Activated CD4-positive, alpha-beta memory T cell treated with anti-CD3 and anti-CD28 coated beads, Interleukin-2, amount 10 ng/mL, durations not matched to agents 7 days and 5 days (primary cell): ENCODE measurements around the gene H2AZ2. TPM values are rescaled to one million over a fixed set of nuclear protein-coding genes. Genes with fewer than 3 reads are reported as not detected.
"Not testable (repeated sequence)": the region's sequence is repeated elsewhere in the genome, so short reads cannot be mapped to it uniquely, and the experiment has no call there.

Source experiments
- CTCF ChIA-PET: fragments of 350-600 bp; sonication (Branson Sonifier 250); formaldehyde crosslinking; loops from one replicate; lab custom pipeline; 2021; ENCODE audit warnings: antibody characterized with exemption, inconsistent platforms; lab: Charles Lee
- POLR2A ChIA-PET: fragments of 350-600 bp; sonication (Branson Sonifier 250); formaldehyde crosslinking; loops from one replicate; lab custom pipeline; 2021; ENCODE audit warnings: antibody characterized with exemption; lab: Charles Lee
- DNase-seq: peaks from one replicate; pipeline ENCODE4 v3.0.0-alpha.2; 2020
- H3K27ac Mint-ChIP-seq: one replicate; pipeline ENCODE4 v1.8.0; 2021; ENCODE audit warnings: mild to moderate bottlenecking, mixed read lengths
- H3K27me3 Mint-ChIP-seq: one replicate; pipeline ENCODE4 v1.8.0; 2021; ENCODE audit warnings: mixed read lengths
- H3K36me3 Mint-ChIP-seq: one replicate; pipeline ENCODE4 v1.8.0; 2021; ENCODE audit warnings: low read depth, mixed read lengths
- H3K4me1 Mint-ChIP-seq: one replicate; pipeline ENCODE4 v1.8.0; 2021; ENCODE audit warnings: mixed read lengths
- H3K4me3 Mint-ChIP-seq: one replicate; pipeline ENCODE4 v1.8.0; 2021; ENCODE audit warnings: mild to moderate bottlenecking, mixed read lengths
- H3K9me3 Mint-ChIP-seq: one replicate; pipeline ENCODE4 v1.8.0; 2021; ENCODE audit warnings: mixed read lengths
- total RNA-seq, 2 experiments: library from RNA; stranded (reverse); gene quantifications; one replicate each; pipeline ENCODE4 v1.2.3, GENCODE V29; 2021

H2AZ2 gene
- total RNA-seq, 2 experiments from 2014 or later: 322 to 330 TPM

DNA sequence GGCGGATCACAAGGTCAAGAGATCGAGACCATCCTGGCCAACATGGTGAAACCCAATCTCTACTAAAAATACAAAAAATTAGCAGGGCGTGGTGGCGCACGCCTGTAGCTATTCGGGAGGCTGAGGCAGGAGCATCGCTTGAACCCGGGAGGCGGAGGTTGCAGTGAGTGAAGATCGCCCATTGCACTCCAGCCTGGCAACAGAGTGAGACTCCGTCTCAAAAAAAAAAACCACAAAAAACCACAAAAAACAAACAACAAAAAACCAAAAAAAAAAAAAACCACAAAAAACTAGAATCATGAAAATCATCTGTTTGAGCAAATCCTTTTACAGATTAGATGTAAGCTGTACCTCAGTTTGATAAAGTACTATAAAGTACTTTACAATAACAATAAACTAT, 1.5 kb downstream of the H2AZ2 start:
- H3K27ac Mint-ChIP-seq: peak overlapping the region; percentile 99
- H3K36me3 Mint-ChIP-seq: peaks cover 34% of the 10 kb centered on the region
- POLR2A ChIA-PET: interaction anchor here (0.6 to 7.0 kb wide), 31 partner anchors 9 to 765 kb away, joined by 3 to 144 read pairs (median 8); partner anchors contain the start of genes CCM2, DDX56, NUDCD3 and OGDH
- peak overlapping the region; percentile 96 for H3K4me3 Mint-ChIP-seq
- CTCF ChIA-PET: interaction anchor here (0.7 to 15.8 kb wide), 16 partner anchors 11 to 355 kb away, joined by 3 to 160 read pairs (median 6); partner anchors contain the start of genes OGDH, PURB and TMED4
- H3K4me1 Mint-ChIP-seq: peaks cover 49% of the 10 kb centered on the region
- not testable (repeated sequence) for H3K9me3 Mint-ChIP-seq, H3K27me3 Mint-ChIP-seq
- peak; percentile 31 for DNase-seq

DNA sequence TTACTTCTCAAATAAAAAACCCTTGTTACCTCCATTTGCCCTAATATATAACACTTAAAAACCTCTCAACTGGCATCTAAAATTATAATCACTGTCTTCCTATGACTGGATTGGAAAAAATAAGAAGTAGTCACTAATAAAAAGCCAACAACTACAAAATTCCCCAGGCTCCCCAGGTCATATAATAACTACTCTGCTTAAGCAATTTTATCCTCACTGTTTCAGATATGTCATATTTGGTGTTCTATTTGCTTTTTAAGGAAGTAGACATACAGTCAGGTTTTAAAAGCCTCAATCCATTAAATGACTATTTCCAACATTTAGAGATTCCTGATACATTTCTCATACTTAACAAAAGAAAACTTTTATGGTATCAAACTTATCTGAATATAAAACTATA, 2.4 kb downstream of the H2AZ2 start:
- no peak for DNase-seq
- ChIA-PET CTCF (interaction anchor here (1.0 to 15.8 kb wide), 5 partner anchors 12 to 263 kb away, joined by 4 to 160 read pairs (median 22); partner anchors contain the start of genes PURB and TMED4), POLR2A (interaction anchor here (0.7 to 7.0 kb wide), 15 partner anchors 10 to 351 kb away, joined by 3 to 144 read pairs (median 31); partner anchors contain the start of genes DDX56, OGDH, PPIA and PURB)
- H3K36me3 Mint-ChIP-seq: peaks cover 43% of the 10 kb centered on the region
- no peaks in the 10 kb centered on the region for H3K27me3 Mint-ChIP-seq
- H3K4me3 Mint-ChIP-seq: peak overlapping the region; percentile 96
- H3K9me3 Mint-ChIP-seq: no peaks in the 10 kb centered on the region
- no peak overlapping the region for H3K27ac Mint-ChIP-seq
- H3K4me1 Mint-ChIP-seq: peaks cover 48% of the 10 kb centered on the region

DNA sequence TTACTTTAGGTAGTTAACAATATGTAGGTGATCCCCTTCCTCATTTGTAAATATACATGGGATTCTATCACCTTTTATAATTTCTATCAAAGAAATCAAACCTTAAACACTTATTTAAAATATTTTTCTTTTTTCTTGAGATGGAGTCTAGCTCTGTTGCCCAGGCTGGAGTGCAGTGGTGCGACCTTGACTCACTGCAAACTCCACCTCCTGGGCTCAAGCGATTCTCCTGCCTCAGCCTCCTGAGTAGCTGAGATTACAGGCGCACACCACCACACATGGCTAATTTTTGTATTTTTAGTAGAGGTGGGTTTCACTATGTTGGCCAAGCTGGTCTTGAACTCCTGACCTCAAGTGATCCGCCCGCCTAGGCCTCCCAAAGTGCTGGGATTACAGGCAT, 4.4 kb downstream of the H2AZ2 start:
- not testable (repeated sequence) for H3K9me3 Mint-ChIP-seq, H3K27ac Mint-ChIP-seq, H3K4me3 Mint-ChIP-seq, DNase-seq, H3K27me3 Mint-ChIP-seq
- CTCF ChIA-PET: interaction anchor here (0.8 to 3.7 kb wide), 4 partner anchors 12 to 77 kb away, joined by 3 to 23 read pairs (median 4); no protein-coding TSS in a partner anchor
- H3K4me1 Mint-ChIP-seq: peaks cover 36% of the 10 kb centered on the region
- POLR2A ChIA-PET: interaction anchor here (0.9 to 1.8 kb wide), 4 partner anchors 42 to 134 kb away, joined by 3 to 16 read pairs (median 4); partner anchors contain the start of gene PURB
- peaks cover 49% of the 10 kb centered on the region for H3K36me3 Mint-ChIP-seq

DNA sequence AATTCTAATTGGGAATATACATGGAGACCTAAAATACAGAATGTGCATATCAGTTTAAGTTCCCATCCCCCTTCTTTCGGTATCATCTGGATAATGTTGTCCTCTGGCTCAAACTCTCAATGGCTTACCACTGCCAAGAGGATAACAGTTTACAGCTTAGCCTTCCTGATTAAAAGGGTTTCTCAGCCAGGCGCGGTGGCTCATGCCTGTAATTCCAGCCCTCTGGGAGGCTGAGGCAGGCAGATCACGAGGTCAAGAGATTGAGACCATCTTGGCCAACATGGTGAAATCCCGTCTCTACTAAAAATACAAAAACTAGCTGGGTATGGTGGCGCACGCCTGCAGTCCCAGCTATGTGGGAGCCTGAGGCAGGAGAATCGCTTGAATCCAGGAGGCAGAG, 5.2 kb downstream of the H2AZ2 start:
- H3K27ac Mint-ChIP-seq: not testable (repeated sequence)

DNA sequence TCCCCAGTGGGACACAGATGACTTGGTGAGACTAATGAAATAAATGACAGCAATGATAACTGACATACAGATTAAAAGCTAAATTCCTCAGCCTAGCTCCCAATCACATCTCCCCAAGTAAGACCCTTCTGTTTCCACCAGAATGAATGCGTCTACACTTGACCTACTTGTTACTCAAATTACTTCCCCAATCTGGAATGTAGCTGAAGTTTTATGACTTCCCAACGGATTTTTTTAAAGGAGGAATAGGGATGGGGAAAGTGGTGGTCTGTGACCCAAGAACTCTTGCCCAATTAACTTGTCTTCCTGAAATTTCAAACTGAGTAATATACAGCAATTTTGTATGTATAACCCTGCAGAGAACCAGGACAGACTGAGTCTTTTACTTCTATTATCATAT, 9.1 kb downstream of the H2AZ2 start:
- Mint-ChIP-seq H3K9me3 (no peaks in the 10 kb centered on the region), H3K27ac (no peak overlapping the region), H3K4me1 (peaks cover 14% of the 10 kb centered on the region), H3K4me3 (no peak overlapping the region), H3K27me3 (no peaks in the 10 kb centered on the region), H3K36me3 (peaks cover 63% of the 10 kb centered on the region)
- ChIA-PET POLR2A (interaction anchor here (0.8 to 1.7 kb wide), 2 partner anchors 9 to 18 kb away, joined by 3 to 9 read pairs; partner anchors contain the start of gene H2AZ2), CTCF (no interaction called here)
- DNase-seq: no peak

More for the DNA sequence above, 5.2 kb downstream of the H2AZ2 start:
- H3K27me3 Mint-ChIP-seq, H3K9me3 Mint-ChIP-seq, DNase-seq, H3K4me3 Mint-ChIP-seq: not testable (repeated sequence)
- ChIA-PET CTCF (interaction anchor here (0.7 kb wide), 1 partner anchor 223 kb away, joined by 5 read pairs; no protein-coding TSS in a partner anchor), POLR2A (interaction anchor here (0.9 kb wide), 1 partner anchor 135 kb away, joined by 3 read pairs; no protein-coding TSS in a partner anchor)
- H3K36me3 Mint-ChIP-seq: peaks cover 51% of the 10 kb centered on the region
- peaks cover 36% of the 10 kb centered on the region for H3K4me1 Mint-ChIP-seq

DNA sequence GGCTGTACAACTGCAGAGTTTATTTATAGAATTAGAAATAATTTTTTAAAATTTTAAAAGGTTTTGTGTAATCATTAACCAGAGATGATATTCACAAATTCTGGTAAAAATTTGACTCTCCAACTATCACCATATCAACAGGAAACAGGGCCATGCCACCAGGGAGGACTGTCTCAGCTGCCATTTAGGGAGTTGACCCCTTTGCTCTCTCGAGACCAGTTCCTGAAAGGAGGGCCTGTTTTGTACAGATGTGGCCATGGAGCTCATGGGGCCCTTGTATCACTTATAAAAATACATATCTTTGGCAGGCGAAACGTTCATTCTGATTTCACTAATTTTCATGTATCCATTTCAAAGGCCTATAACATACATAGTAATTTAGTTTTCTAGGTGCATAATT, 20.3 kb downstream of the H2AZ2 start:
- ChIA-PET POLR2A (interaction anchor here (1.4 to 5.6 kb wide), 2 partner anchors 20 to 29 kb away, joined by 4 to 40 read pairs; partner anchors contain the start of gene H2AZ2), CTCF (interaction anchor here (1.0 kb wide), 1 partner anchor 29 kb away, joined by 3 read pairs; no protein-coding TSS in a partner anchor)
- Mint-ChIP-seq H3K27ac (no peak overlapping the region), H3K4me1 (peaks cover 16% of the 10 kb centered on the region), H3K36me3 (peaks cover 64% of the 10 kb centered on the region), H3K9me3 (no peaks in the 10 kb centered on the region), H3K27me3 (no peaks in the 10 kb centered on the region), H3K4me3 (no peak overlapping the region)
- DNase-seq: no peak

DNA sequence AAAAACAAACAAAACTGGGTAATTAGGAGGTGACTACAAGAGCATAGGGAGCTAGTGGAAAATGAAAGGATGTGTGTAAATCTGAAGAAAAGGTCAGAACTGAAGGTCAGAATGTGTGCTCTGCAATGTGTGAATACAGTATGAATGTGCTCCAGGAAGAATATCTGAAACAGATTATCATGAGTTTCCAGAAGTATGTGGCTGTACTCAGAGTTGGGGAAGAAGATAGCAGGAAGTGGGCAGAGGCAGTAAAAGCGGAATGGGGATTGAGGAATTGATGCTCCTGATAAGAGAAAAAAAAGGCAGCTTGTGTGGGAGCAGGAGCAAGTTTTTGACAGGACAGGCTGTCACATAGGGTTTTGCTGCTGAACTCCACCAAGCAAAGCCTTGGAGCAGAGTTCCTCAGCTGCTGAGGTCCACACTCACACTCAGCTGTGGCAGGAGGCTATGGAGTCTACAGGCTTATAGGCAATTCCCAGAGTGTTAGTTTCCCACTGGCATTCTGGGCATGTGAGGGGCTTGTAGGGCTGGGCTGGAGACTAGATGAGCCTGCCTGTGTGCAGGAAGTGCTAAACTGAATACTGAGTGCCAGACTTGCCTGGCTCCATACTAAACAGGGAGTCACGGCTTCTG, 22.9 kb downstream of the H2AZ2 start:
- no peak for DNase-seq
- Mint-ChIP-seq H3K27ac (peak overlapping the region; percentile 9), H3K27me3 (no peaks in the 10 kb centered on the region), H3K9me3 (no peaks in the 10 kb centered on the region), H3K4me3 (no peak overlapping the region), H3K36me3 (peaks cover 42% of the 10 kb centered on the region), H3K4me1 (peaks cover 16% of the 10 kb centered on the region)
- ChIA-PET CTCF (interaction anchor here (0.6 kb wide), 1 partner anchor 11 kb away, joined by 3 read pairs; no protein-coding TSS in a partner anchor), POLR2A (interaction anchor here (0.6 to 5.6 kb wide), 4 partner anchors 22 to 186 kb away, joined by 3 to 40 read pairs (median 6); partner anchors contain the start of genes H2AZ2 and PPIA)

DNA sequence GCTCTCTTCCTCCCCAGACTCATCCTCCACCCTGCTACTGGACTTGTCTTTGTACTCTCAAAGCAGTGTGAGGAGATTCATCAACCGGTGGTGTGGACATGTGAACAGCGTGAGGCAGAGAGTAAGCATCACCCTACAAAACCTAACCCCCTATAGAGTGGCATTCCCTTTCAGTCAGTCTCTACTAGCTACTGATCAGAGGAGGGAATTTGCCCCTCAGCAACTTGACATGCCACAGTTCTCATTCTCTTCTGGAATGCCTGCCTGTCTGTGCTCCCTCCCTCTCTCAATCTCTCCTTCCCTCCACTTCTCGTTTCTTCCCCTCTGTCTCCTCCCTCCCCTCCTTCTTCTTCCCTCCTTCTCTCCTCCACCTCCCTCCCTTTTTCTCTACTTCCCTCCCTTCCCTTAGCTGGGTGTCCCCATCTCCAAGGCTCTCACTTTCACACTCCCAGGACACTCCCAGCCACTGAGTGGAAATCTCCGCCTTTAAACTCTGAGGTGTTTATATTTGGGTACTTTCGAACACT, 24.6 kb downstream of the H2AZ2 start:
- peaks cover 16% of the 10 kb centered on the region for H3K4me1 Mint-ChIP-seq
- no peaks in the 10 kb centered on the region for H3K9me3 Mint-ChIP-seq
- H3K36me3 Mint-ChIP-seq: peaks cover 26% of the 10 kb centered on the region
- POLR2A ChIA-PET: interaction anchor here (2.1 to 5.6 kb wide), 2 partner anchors 24 to 26 kb away, joined by 8 to 40 read pairs; partner anchors contain the start of genes H2AZ2 and PPIA
- no peak for DNase-seq
- no peak overlapping the region for H3K27ac Mint-ChIP-seq
- no peak overlapping the region for H3K4me3 Mint-ChIP-seq
- CTCF ChIA-PET: no interaction called here
- no peaks in the 10 kb centered on the region for H3K27me3 Mint-ChIP-seq

DNA sequence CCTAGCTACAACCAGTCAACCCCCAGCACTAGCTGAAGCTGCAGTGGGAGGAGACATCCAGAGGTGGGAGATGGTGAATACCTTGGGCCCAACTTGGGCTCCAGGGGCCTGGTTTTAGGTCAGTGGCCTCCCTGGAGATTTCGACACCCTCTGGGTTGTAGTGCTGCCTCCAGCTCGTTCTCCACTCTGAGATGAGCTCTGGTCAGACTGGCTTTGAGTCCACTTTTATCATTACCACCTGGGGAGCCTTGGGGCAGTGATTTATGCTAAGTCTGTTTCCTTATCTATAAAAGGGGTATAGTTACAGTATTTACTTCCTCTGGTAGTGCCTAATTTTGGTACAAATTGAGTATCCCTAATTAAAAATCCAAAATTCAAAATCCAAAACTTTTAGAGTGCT, 28.6 kb downstream of the H2AZ2 start:
- CTCF ChIA-PET: interaction anchor here (0.8 to 2.1 kb wide), 2 partner anchors 38 to 254 kb away, joined by 4 read pairs; no protein-coding TSS in a partner anchor
- peaks cover under 1% of the 10 kb centered on the region for H3K36me3 Mint-ChIP-seq
- H3K9me3 Mint-ChIP-seq: no peaks in the 10 kb centered on the region
- peaks cover 8% of the 10 kb centered on the region for H3K4me1 Mint-ChIP-seq
- no peak overlapping the region for H3K27ac Mint-ChIP-seq
- no peaks in the 10 kb centered on the region for H3K27me3 Mint-ChIP-seq
- no peak overlapping the region for H3K4me3 Mint-ChIP-seq
- POLR2A ChIA-PET: no interaction called here
- no peak for DNase-seq

DNA sequence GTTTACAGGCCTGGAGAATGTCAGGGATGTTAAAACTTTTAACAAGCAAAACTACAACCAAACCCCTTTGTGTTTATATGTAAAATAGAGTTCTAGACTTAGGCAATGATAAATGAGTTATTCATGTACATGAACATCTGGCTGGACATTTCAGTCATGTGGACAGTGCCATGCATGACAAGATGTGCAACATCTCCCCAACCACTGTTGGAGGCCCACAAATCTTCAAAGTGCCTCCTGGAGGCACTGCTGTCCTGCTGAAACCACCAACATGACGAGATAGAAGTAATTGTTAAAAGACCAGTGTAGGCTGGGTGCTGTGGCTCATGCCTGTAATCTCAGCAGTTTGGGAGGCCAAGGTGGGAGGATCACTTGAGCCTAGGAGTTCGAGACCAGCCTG, 33.0 kb downstream of the H2AZ2 start:
- peaks cover 4% of the 10 kb centered on the region for H3K4me1 Mint-ChIP-seq
- H3K9me3 Mint-ChIP-seq: no peaks in the 10 kb centered on the region
- H3K36me3 Mint-ChIP-seq: no peaks in the 10 kb centered on the region
- CTCF ChIA-PET: no interaction called here
- no peak overlapping the region for H3K27ac Mint-ChIP-seq
- H3K27me3 Mint-ChIP-seq: no peaks in the 10 kb centered on the region
- no peak overlapping the region for H3K4me3 Mint-ChIP-seq
- POLR2A ChIA-PET: no interaction called here
- no peak for DNase-seq

DNA sequence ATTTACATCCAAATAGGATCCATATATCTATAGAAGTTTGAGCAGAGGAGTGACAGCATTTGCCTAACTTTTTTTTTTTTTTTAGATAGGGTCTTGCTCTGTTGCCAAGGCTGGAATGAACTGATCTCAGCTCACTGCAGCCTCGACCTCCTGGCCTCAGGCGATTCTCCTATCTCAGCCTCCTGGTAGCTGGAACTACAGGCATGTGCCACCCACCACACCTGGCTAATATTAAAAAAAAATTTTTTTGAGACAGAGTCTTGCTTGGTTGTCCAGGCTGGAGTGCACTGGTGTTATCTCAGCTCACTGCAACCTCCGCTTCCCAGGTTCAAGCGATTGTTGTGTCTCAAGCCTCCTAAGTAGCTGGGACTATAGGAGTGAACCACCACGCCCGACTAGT, 36.3 kb downstream of the H2AZ2 start:
- Mint-ChIP-seq H3K9me3 (no peaks in the 10 kb centered on the region), H3K27ac (no peak overlapping the region), H3K36me3 (no peaks in the 10 kb centered on the region), H3K27me3 (no peaks in the 10 kb centered on the region), H3K4me1 (peaks cover 4% of the 10 kb centered on the region), H3K4me3 (no peak overlapping the region)
- ChIA-PET CTCF (interaction anchor here (0.7 to 1.1 kb wide), 2 partner anchors 10 to 302 kb away, joined by 3 to 10 read pairs; no protein-coding TSS in a partner anchor), POLR2A (interaction anchor here (1.0 to 1.6 kb wide), 4 partner anchors 9 to 36 kb away, joined by 4 to 6 read pairs (median 5); partner anchors contain the start of gene H2AZ2)
- no peak for DNase-seq

DNA sequence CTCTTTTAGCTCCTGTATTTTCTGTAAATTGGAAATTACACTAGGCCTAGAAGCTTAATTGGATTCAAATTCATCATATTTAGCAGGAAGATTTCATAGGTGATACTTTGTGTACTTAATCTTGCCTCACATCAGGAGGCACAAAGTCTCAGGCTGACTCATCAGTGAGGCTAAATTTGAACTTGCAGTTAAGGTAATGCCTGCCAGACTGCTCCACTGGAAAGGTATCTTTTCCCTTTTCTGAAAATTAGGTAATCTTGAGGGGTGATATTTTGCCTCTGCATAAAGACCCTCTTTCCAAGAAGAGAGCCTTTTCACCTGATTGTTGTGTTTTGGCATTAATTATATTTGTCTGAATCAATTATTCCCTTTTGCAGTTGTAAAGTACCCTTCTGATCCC, 36.8 kb downstream of the H2AZ2 start:
- H3K4me1 Mint-ChIP-seq: peaks cover 4% of the 10 kb centered on the region
- H3K36me3 Mint-ChIP-seq: no peaks in the 10 kb centered on the region
- H3K27me3 Mint-ChIP-seq: no peaks in the 10 kb centered on the region
- DNase-seq: no peak
- POLR2A ChIA-PET: interaction anchor here (1.0 to 1.5 kb wide), 2 partner anchors 8 to 13 kb away, joined by 4 read pairs; no protein-coding TSS in a partner anchor
- no peak overlapping the region for H3K27ac Mint-ChIP-seq
- CTCF ChIA-PET: no interaction called here
- H3K4me3 Mint-ChIP-seq: no peak overlapping the region
- no peaks in the 10 kb centered on the region for H3K9me3 Mint-ChIP-seq
